Left ventricle myocardium inferior (tissue), 1 donor: ENCODE results near the gene SLC25A43. TPM values are rescaled to one million over a fixed set of nuclear protein-coding genes. Genes with fewer than 3 reads are reported as not detected.
"Not testable (repeated sequence)": the region's sequence is repeated elsewhere in the genome, so short reads cannot be mapped to it uniquely, and the experiment has no call there.

Source experiments
- DNase-seq: peaks from one replicate; pipeline ENCODE4 v3.0.0-alpha.2; 2020
- H3K27ac ChIP-seq: fragments of 200-600 bp; replicated peaks from 2 replicates; pipeline ENCODE4 v1.8.0; 2021
- H3K27me3 ChIP-seq: fragments of 200-600 bp; 2 replicates; pipeline ENCODE4 v1.8.0; 2021; ENCODE audit warnings: low read depth
- H3K36me3 ChIP-seq: fragments of 200-600 bp; 2 replicates; pipeline ENCODE4 v1.8.0; 2021
- H3K4me1 ChIP-seq: fragments of 200-600 bp; 2 replicates; pipeline ENCODE4 v1.8.0; 2021
- H3K4me3 ChIP-seq: fragments of 200-600 bp; 2 replicates; pipeline ENCODE4 v1.8.0; 2021; ENCODE audit warnings: mild to moderate bottlenecking, moderate library complexity
- H3K9me3 ChIP-seq: fragments of 200-600 bp; replicated peaks from 2 replicates; pipeline ENCODE4 v1.8.0; 2021
- CTCF ChIP-seq: fragments of 200-600 bp; IDR thresholded peaks from 2 replicates; pipeline ENCODE4 v1.8.0; 2021; ENCODE audit warnings: antibody characterized with exemption, mild to moderate bottlenecking, borderline replicate concordance
- intact Hi-C: fragments of 100-400 bp; cut with micrococcal nuclease; formaldehyde crosslinking; loops from one replicate; pipeline ENCODE4 v1.11.0; 2022
- long read RNA-seq: library from polyadenylated mRNA; unstranded; transcript quantifications from one replicate; pipeline ENCODE4 v2.0.0, GENCODE V29; 2021
- total RNA-seq: library from RNA; stranded (reverse); fragmentation: NEBNext Ultra II Directional; extraction: Animal tissue kit (Norgen Biotek cat#: 25700); gene quantifications from one replicate; pipeline ENCODE4 v1.2.1, GENCODE V29; 2021
- donor health status: DM: no; HTN: yes; CAD: no; lungs with severe emphysema.

The SLC25A43 gene
- 1.4 TPM for total RNA-seq
- long read RNA-seq, partial matches to known transcripts, result 0 of 6 reads
- long read RNA-seq, other reads (novel, unspliced or antisense), result 3 of 6 reads

- intact Hi-C loops, result no loop called here
- TF ChIP-seq CTCF, result no peak
- no peaks in the 10 kb centered on the region for H3K27me3 ChIP-seq
- no peaks in the 10 kb centered on the region for H3K9me3 ChIP-seq
- peak; percentile 31 for DNase-seq
- peak within 1 kb of the TSS; percentile 81 for H3K27ac ChIP-seq
- H3K4me3 ChIP-seq, result peak within 1 kb of the TSS; percentile 74
- peaks cover 10% of the 10 kb centered on the region for H3K4me1 ChIP-seq
- H3K36me3 ChIP-seq, result no peaks in the 10 kb centered on the region
These were observed at the start of gene SLC25A43 for GRCh38 chrX:119398974-119399771. TSS of gene SLC25A43 (plus strand) at chrX:119399336. CDS start at chrX:119399404, 68 bp downstream.

GRCh38 chrX:119359618-119360382 lies 39.3 kb upstream of the SLC25A43 start:
- no peak for DNase-seq
- Histone ChIP-seq H3K36me3 (no peaks in the 10 kb centered on the region), H3K4me1 (no peaks in the 10 kb centered on the region), H3K9me3 (no peaks in the 10 kb centered on the region), H3K27ac (no peak overlapping the region), H3K4me3 (no peak overlapping the region), H3K27me3 (no peaks in the 10 kb centered on the region)
- TF ChIP-seq CTCF, result no peak
- intact Hi-C loops, result no loop called here

- H3K36me3 ChIP-seq, intact Hi-C loops, H3K4me1 ChIP-seq, DNase-seq, H3K27me3 ChIP-seq, H3K9me3 ChIP-seq, H3K27ac ChIP-seq, H3K4me3 ChIP-seq: not testable (repeated sequence)
These were observed 37.7 kb upstream of the SLC25A43 start for GRCh38 chrX:119361451-119361850.

GRCh38 chrX:119362074-119362473 lies 37.1 kb upstream of the SLC25A43 start:
- H3K27me3 ChIP-seq, H3K27ac ChIP-seq, H3K36me3 ChIP-seq, intact Hi-C loops, H3K4me1 ChIP-seq, H3K9me3 ChIP-seq, H3K4me3 ChIP-seq, DNase-seq: not testable (repeated sequence)

DNA sequence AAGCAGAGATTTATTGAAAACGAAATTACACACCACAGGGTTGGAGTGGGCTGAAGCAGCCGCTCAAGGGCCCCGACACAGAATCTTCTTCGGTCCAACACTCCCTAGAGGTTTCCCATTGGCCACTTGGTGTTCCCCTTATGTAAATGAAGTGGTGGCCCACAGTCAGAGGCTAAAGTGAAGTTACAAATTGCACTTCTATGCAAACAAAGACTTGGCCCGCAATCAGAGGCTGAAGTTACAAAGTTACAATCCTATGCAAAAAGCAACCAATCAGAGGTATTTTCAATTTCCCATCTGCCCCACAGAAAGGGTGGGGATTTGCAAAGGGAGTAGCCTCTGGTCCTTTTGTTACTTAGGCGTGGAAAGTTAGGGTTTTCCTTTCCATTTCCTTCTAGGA lies 35.7 kb upstream of the SLC25A43 start:
- DNase-seq, result no peak
- intact Hi-C loops, result no loop called here

DNA sequence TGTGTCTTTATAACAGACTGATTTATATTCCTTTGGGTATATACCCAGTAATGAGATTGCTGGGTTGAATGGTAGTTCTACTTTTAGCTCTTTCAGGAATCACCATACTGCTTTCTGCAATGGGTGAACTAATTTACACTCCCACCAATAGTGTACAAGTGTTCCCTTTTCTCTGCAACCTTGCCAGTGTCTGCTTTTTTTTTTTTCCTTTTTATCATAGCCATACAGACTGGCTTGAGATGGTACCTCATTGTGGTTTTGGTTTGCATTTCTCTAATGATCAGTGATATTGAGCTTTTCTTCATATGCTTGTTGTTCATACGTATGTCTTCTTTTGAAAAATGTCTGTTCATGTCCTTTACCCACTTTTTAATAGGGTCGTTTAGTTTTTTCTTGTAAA lies 27.3 kb upstream of the SLC25A43 start:
- H3K27me3 ChIP-seq, H3K27ac ChIP-seq, H3K36me3 ChIP-seq, intact Hi-C loops, H3K9me3 ChIP-seq, H3K4me1 ChIP-seq, H3K4me3 ChIP-seq, DNase-seq: not testable (repeated sequence)

More for the DNA sequence above, 35.7 kb upstream of the SLC25A43 start:
- TF ChIP-seq CTCF, result no peak
- H3K4me1 ChIP-seq, result no peaks in the 10 kb centered on the region
- H3K4me3 ChIP-seq, result no peak overlapping the region
- H3K27me3 ChIP-seq, result no peaks in the 10 kb centered on the region
- no peaks in the 10 kb centered on the region for H3K9me3 ChIP-seq
- no peak overlapping the region for H3K27ac ChIP-seq
- H3K36me3 ChIP-seq, result no peaks in the 10 kb centered on the region

DNA sequence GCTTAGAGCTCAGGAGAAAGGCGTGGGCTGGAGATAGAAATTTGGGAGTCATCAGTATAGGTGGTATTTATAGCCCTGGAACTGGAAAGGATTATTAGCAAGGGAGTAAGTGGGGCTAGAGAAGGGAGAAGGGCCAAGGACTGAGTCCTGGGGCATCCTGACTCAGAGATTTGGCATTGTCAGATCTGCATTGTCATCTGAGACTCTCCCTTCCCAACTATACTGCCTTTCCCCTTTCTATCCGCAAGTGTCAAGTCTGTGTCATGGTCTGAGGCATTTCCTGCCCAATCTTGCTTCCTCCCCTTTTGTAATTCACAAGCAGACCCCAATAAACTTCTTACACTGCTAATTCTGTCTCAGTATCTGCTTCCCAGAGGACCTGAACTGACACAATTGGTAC lies 24.4 kb upstream of the SLC25A43 start:
- Histone ChIP-seq H3K9me3 (no peaks in the 10 kb centered on the region), H3K36me3 (no peaks in the 10 kb centered on the region), H3K4me3 (no peak overlapping the region), H3K27me3 (no peaks in the 10 kb centered on the region), H3K4me1 (no peaks in the 10 kb centered on the region), H3K27ac (no peak overlapping the region)
- TF ChIP-seq CTCF, result no peak
- intact Hi-C loops, result no loop called here
- DNase-seq, result no peak
